Upper lobe of left lung (tissue), 6 donors: ENCODE measurements around the gene MMS22L. TPM values are rescaled to one million over a fixed set of nuclear protein-coding genes. Genes with fewer than 3 reads are reported as not detected.

Experiments
- ATAC-seq, 2 donors: fragments of 200-7000 bp; cut with Tn5 transposase; one replicate each; pipeline ENCODE4 v1.9.1; 2022; ENCODE audit warnings: mild to moderate bottlenecking in 2 of 2, moderate library complexity in 2 of 2; ENCODE audit not compliant: low FRiP score in 2 of 2
- DNase-seq, 2 donors: peaks; one replicate each; pipeline ENCODE4 v3.0.0-alpha.2; 2019 to 2020
- H3K27ac ChIP-seq, 4 donors: fragments of 200-600 bp; sonication (generic); one replicate each; pipeline ENCODE4 v1.5.1; 2016 to 2019
- H3K27me3 ChIP-seq, 4 donors: fragments of 200-600 bp; sonication (generic); one replicate each; pipeline ENCODE4 v1.5.1; 2017 to 2019
- H3K36me3 ChIP-seq, 4 donors: fragments of 200-600 bp; sonication (generic); one replicate each; pipeline ENCODE4 v1.5.1; 2016 to 2019
- H3K4me1 ChIP-seq, 4 donors: fragments of 200-600 bp; sonication (generic); one replicate each; pipeline ENCODE4 v1.5.1; 2018 to 2019
- H3K4me3 ChIP-seq, 4 donors: fragments of 200-600 bp; sonication (generic); one replicate each; pipeline ENCODE4 v1.5.1; 2017 to 2019; ENCODE audit warnings: mild to moderate bottlenecking in 2 of 4, moderate library complexity in 1 of 4
- H3K9me3 ChIP-seq, 4 donors: fragments of 200-600 bp; sonication (generic); one replicate each; pipeline ENCODE4 v1.5.1; 2018 to 2019
- EP300 ChIP-seq, 4 donors: sonication (generic); formaldehyde crosslinking; IDR thresholded peaks; one replicate each; pipeline ENCODE4 v1.5.1; 2017; ENCODE audit warnings: antibody characterized with exemption in 4 of 4, control low read depth in 2 of 4
- POLR2A ChIP-seq, 4 donors: fragments of 450-650 bp; IDR thresholded peaks; one replicate each; pipeline ENCODE4 v1.5.1; 2016 to 2017; ENCODE audit warnings: antibody characterized with exemption in 4 of 4, mild to moderate bottlenecking in 2 of 4
- POLR2AphosphoS5 ChIP-seq, 2 donors: sonication (generic); formaldehyde crosslinking; IDR thresholded peaks; one replicate each; pipeline ENCODE4 v1.5.1; 2017; ENCODE audit warnings: antibody characterized with exemption in 2 of 2
- WGBS, 2 donors: methylation state at CpG; one replicate each; pipeline ENCODE4 v1.1.5; 2017 to 2018; 5-methylcytosine and 5-hydroxymethylcytosine counted together
- total RNA-seq, 6 donors: library from RNA; depleted of rRNA in 4 of 6; stranded (reverse); fragments of >200 nt in 4 of 6; gene quantifications; one replicate each; pipeline versions ENCODE4 v1.1.0 to v1.2.1, GENCODE V29; 2016 to 2021
- TF ChIP-seq, protein P1 (sequence below), 6 experiments: fragments of 450-650 bp in 4 of 6; fragments of 200-600 bp in 2 of 6; sonication (generic) in 2 of 6; IDR thresholded peaks; one replicate each; pipeline ENCODE4 v1.5.1; 2016 to 2019; ENCODE audit warnings: antibody characterized with exemption in 6 of 6
- donor health status: DM: no; HTN: no; CAD: no; lungs with moderate emphysema.
- donor health status: DM: no; HTN: yes; CAD: no; lungs with severe emphysema.

Gene MMS22L
- total RNA-seq, 6 donors from 2014 or later, result 4.9 to 22.1 (median 7.9) TPM

- 85 to 91% methylated on average over 5 to 6 of the region's 6 CpGs for WGBS, 2 donors
These were observed 190.2 kb downstream of the MMS22L start for GRCh38 chr6:97092673-97093305.

More at GRCh38 chr6:97092673-97093305, 190.2 kb downstream of the MMS22L start:
- no peak for ATAC-seq
- Histone ChIP-seq H3K9me3 (no peaks in the 10 kb centered on the region), H3K36me3 (no peaks in the 10 kb centered on the region), H3K27ac (no peak overlapping the region), H3K4me3 (no peak overlapping the region), H3K4me1 (no peaks in the 10 kb centered on the region), H3K27me3 (no peaks in the 10 kb centered on the region)
- DNase-seq, result no peak
- no peak for TF ChIP-seq EP300 (IDR thresholded peaks at IDR 0.05)
- TF ChIP-seq, protein P1, sequence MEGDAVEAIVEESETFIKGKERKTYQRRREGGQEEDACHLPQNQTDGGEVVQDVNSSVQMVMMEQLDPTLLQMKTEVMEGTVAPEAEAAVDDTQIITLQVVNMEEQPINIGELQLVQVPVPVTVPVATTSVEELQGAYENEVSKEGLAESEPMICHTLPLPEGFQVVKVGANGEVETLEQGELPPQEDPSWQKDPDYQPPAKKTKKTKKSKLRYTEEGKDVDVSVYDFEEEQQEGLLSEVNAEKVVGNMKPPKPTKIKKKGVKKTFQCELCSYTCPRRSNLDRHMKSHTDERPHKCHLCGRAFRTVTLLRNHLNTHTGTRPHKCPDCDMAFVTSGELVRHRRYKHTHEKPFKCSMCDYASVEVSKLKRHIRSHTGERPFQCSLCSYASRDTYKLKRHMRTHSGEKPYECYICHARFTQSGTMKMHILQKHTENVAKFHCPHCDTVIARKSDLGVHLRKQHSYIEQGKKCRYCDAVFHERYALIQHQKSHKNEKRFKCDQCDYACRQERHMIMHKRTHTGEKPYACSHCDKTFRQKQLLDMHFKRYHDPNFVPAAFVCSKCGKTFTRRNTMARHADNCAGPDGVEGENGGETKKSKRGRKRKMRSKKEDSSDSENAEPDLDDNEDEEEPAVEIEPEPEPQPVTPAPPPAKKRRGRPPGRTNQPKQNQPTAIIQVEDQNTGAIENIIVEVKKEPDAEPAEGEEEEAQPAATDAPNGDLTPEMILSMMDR (IDR thresholded peaks at IDR 0.05), result no peak
- no peak for TF ChIP-seq POLR2A (IDR thresholded peaks at IDR 0.05)
- no peak for TF ChIP-seq POLR2AphosphoS5 (IDR thresholded peaks at IDR 0.05)
